HT1080 (cell line): ENCODE results near the gene LYPD1. TPM values are rescaled to one million over a fixed set of nuclear protein-coding genes. Genes with fewer than 3 reads are reported as not detected.

Experiments
- DNase-seq: peaks from one replicate; pipeline ENCODE4 v3.0.0-alpha.2; 2015; ENCODE audit warnings: low read depth
- total RNA-seq: library from RNA; depleted of rRNA; stranded (reverse); fragments of >200 nt; shearing (Covaris generic); gene quantifications from 2 replicates; pipeline ENCODE4 v1.2.3, GENCODE V29; 2014

LYPD1 gene
- total RNA-seq, 1 experiment from 2014 or later, result 51.6 TPM

DNA sequence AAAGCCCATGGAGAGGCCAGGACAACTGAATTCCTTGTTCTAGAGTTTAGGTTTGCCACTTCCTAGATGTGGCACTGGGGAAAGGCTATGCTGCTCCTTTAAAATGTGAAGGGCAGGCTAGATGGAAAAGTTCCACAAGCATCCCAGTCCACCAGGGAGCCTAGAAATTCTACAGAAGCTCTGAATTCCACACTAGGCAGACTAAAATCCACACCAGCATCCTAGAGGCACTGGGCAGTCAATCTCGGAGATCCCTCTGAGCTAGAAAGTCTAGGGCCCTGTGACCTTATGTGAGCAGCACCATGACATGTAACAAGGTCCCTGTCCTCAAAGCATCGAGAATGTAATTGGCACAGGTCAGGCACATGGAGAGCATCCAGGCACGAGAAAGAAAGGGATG lies 71.5 kb downstream of the LYPD1 start:
- DNase-seq, result no peak

DNA sequence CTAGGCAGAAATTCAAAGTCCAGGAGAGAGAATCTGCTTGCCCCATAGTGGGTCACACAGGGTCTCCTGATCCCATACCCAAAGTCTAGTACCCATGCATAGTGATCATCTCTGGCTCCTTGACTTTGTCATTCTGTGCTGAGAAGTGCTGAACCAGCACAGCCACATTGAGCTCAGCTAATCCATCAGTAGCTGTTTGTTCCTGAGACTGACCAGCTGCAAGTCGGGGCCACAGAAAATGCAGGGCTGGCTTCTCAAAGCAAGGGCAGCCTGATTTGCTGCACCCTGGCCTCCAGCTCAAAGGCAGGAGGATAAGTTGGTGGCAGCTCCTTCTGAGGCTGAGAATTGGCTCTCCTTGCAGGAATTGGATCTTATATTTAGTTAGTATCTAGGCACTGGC lies 72.2 kb downstream of the LYPD1 start:
- no peak for DNase-seq

DNA sequence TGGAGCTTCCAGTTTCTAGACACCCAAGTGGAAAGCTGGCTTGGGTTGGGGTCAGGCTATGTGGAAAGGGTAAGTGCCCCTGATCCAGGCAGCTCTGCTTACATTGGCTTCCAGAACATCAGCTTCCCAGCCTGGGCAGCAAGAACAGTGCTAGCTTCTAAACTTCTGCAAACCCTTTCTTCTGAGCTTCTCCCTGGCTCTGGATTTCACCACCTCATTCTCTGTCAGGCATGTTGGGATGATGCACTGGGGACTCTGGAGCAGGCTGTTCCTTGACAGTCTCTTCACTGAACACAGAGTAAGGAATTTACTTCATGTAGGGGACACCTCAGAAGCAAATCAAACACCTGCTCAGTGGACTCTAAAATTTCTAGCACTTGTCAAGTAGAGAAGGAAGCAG lies 72.8 kb downstream of the LYPD1 start:
- no peak for DNase-seq

DNA sequence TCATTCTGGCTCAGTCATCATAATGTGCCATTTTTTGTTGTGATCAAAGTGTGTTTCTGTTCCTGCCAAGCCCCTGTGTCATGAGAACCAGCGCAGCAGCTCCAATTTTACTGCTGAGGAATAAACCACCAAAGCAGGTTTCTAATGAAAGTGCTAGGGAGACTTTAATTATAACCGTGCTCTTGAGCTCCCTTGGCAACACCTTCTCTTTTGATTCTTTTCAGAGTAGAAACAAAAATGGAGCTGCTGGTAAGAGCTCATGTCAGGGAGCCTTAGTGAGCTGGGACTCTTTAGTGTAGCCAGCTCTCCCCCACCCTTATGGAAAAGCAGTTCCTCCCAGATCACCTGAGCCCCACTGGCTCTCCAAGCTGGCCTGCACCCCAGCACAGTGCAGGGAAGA lies 74.3 kb downstream of the LYPD1 start:
- no peak for DNase-seq

DNA sequence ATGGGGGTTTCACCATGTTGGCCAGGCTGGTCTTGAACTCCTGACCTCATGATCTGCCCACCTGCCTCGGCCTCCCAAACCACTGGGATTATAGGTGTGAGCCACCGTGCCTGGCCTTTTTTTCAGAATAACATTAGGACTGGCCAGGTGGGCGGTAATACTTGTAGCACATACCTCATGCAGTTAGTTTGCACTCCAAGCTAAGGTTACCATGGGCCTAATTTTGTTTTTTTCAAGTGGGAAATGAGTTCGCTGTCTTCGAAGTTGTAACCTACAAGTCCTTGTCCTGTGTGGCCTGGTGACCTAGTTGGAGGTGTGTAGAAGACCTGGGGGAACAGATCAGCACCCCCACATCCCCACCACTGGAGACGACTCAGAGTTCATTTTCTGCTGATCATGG lies 74.8 kb downstream of the LYPD1 start:
- no peak for DNase-seq
